NCI-H82 treated with DMSO at 0.1 percent for 48 hours (cell line): ENCODE data around the gene EXOC4.

Experiments
- DNase-seq: peaks from one replicate; lab custom pipeline; 2025; ENCODE audit not compliant: unreplicated experiment; lab: John Stamatoyannopoulos, UW

Gene EXOC4

DNA sequence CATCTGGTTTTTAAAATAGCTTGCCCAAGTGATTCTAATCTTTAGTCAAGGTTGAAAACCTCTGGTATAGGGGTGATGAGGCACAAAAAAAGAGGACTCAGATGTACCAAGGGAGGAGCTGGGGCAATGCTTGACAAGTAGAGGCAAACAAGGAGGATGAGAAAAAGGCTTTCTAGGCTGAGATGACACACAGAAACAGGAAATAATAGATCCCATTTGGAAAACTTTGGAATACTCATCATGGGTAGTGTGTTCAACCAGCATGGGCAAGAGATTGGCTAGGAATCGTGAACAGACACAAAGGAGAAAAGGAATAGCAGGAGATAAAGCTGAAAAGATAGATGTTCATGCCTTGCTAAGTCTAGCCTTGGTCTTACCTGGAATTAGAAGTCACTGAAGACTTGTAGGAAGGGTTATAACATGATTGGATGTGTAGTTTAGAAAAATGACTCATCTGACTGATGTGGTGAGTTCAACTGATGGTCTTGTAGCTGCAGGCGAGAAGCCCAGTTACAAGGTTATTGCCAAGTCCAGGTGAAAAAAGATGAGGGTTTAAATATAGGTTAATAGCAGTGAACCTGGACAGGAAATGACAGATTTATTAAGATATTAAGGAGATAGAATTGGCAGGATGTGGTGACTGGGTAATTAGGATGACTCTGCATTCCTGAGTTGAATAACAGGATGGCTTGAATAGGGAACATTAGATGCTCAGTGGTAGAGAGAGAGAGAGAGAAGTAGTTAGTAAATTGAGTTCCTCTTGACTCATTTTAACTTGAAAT, 660.2 kb downstream of the EXOC4 start:
- no peak for DNase-seq

GRCh38 chr7:133916621-133917020, 663.7 kb downstream of the EXOC4 start:
- DNase-seq: no peak

DNA sequence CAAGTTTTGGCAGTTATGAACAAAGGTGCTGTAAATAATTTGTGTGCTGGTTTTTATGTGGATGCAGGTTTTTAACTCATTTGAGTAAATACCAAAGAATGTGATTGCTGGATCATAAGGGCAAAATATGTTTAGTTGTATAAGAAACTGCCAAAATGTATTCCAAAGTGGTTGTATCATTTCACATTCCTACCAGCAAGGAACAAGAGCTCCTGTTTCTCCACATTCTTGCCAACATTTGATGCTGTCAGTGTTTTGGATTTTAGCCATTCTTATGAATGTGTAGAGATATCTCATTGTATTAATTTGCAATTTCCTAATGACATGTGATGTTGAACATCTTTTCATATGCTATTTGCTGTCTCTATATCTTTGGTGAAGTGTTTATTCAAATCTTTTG, 666.9 kb downstream of the EXOC4 start:
- DNase-seq: no peak

- no peak for DNase-seq
Observed at GRCh38 chr7:133921635-133922182, 668.8 kb downstream of the EXOC4 start.

- DNase-seq: no peak
Observed at GRCh38 chr7:133923974-133924373, 671.1 kb downstream of the EXOC4 start.

GRCh38 chr7:133931053-133931452, 678.2 kb downstream of the EXOC4 start:
- no peak for DNase-seq

GRCh38 chr7:133932591-133932990, 679.7 kb downstream of the EXOC4 start:
- no peak for DNase-seq

DNA sequence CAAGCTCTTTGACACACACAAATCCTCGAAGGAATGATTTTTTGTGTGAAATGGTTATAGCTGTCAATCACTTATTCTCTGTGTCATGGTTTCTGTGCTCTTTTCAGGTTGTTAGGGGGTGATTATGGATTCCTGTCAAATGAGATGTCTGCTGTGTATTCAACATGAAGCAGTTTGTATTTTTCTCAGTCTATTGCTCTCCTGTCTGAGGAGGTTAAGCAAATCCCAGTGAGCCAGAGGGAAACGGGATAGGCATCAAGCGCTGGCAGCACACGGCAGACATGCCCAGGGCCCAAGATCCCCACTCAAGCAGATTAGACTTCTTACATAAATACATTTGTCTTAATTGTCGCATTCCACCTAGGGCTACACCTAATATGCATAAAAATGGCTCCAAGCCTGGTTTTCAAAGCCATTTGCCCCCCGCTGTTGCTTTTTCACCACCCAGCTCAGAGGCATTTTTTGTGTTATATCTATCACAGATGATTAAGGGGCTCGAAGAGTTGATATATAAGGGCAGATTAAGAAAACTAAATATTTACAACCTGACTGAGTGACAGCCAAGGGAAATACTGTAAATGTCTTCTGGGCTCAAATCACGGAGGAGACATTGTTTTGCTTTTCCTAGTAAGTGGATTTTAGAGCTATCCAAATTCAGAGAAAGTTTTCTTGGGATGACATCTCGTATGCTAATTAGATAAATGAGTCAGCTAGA, 681.5 kb downstream of the EXOC4 start:
- no peak for DNase-seq

GRCh38 chr7:133934977-133935330, 682.1 kb downstream of the EXOC4 start:
- no peak for DNase-seq

GRCh38 chr7:133936074-133936473, 683.2 kb downstream of the EXOC4 start:
- no peak for DNase-seq

DNA sequence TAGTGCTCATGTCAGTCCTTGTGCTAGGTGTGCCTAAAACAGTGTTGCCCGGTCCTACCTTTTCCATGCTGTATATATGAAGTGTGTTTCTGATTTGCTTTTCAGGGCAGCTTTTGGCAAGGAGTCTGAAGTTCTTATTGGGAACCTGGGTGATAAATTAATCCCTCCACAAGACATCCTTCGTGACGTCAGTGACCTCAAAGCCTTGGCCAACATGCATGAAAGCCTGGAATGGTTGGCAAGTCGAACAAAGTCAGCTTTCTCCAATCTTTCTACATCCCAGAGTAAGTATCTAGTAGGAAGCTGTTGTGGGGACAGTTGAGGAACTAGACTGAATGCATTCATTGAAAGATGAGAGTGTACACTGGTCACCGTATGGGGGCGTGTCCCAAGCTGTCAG, 684.9 kb downstream of the EXOC4 start:
- no peak for DNase-seq

- peak; percentile 62 for DNase-seq
Observed at GRCh38 chr7:133940368-133940767, 687.5 kb downstream of the EXOC4 start.

DNA sequence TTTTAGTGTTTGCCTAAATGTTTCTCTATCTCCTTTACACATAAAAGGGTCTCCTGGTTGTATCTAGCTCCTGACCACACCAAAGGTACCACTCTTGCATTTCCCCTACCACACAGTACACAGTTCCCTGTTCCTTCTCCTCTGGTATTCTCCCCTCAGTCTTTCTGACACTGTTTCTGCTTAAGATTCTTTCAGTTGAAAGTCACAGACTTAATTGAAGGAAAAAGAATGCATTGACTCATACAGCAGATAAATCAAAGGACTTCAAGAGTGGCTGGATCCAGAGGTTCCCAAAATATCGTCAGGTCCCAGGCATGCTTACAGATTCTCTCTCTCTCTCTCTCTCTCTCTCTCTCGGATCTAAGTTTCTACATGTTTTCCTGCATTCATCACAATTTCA, 688.6 kb downstream of the EXOC4 start:
- no peak for DNase-seq

DNA sequence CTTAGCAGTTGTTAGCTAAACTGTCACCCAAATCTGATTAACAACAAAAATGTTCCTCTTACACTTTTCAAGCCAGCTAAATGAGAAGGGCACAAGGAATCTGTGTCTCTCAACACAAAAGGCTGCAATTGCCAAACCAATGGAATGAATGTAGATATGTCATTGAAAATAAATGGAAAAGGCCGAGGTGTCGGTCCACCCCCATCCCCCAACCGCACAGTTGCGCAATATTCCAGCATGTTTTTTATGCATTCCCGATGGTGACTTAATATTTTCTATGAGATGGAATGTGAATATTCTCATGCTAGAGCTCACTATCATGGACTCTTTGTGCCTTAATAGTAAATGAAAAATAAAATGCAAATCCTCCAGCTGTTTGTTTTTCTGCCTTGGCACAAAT, 692.6 kb downstream of the EXOC4 start:
- DNase-seq: no peak

- no peak for DNase-seq
Observed at GRCh38 chr7:133947458-133948254, 694.8 kb downstream of the EXOC4 start.

DNA sequence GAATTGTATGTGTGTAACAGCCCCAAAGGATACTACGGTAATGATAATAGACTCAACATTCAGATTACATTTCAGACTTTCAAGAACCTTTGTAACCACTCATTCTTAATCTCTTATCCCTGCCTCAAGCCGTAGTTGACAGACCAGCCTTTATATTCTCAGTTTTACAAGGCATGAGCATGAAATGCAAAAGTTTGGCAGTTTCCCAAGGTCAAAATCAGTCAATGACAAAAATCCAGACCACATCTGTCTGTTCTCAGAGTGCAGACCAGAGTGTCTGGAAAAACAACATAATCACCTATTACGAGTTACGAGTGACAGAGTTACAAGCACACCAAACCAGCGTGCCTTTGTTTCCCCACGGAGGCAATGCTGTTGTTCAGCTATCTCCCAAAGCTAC, 695.7 kb downstream of the EXOC4 start:
- no peak for DNase-seq

GRCh38 chr7:133950855-133951254, 698.0 kb downstream of the EXOC4 start:
- no peak for DNase-seq

GRCh38 chr7:133955208-133955607, 702.3 kb downstream of the EXOC4 start:
- DNase-seq: no peak

DNA sequence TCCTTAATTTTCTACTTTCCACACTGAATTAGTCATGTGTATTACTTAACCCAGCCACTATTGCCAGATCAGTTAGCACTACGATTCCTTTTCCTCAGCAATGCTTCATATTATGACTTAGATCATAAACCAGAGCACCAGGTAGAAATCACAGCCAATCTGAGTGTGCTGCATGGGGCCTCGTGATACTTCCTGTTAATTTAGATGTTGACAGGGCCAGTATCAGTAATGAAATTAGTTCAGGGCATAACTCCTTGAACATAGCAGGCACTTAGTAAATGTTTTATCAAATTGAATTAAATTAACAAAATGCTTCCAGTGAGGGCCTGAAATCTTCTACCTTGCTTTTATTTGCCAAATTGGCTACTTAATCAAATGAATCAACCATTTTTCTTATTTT, 705.0 kb downstream of the EXOC4 start:
- DNase-seq: no peak

DNA sequence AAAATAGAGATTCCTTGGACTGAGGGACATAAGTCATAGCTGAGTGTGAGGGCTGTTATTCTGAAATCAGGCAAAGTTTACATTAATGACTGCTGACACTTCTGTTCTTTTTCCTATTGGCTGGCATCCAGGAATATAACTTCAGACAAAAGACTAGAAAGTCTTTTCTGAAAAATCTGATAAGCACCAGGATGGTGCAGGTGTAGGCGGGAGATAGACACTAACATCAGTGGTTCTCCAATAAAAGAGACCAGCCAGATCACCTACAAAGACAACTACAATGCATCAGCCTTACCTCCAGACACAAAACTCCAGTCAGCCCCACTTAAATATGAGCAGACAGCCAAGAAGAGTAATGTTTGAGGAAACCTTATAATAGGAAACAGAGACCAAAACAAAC, 705.9 kb downstream of the EXOC4 start:
- no peak for DNase-seq

DNA sequence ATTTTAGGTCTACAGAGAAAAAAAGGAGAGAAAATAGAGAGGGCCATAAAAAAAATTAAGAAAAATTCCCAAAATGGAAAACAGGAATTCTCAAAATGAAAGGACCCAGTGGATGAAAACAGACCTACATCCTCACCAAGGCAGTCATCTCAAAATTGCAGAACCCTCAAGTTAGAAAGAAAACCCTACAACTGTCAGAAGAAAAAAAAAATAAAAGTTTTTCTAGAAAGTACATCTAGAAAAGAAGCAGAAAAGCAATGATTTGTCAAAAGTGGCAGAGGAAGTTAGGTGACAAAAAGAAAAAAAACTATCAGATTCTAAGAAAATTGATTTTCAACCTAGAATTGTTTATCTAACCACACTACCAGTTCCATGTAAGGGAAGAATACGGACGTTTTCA, 706.6 kb downstream of the EXOC4 start:
- DNase-seq: no peak

GRCh38 chr7:133961724-133962123, 708.8 kb downstream of the EXOC4 start:
- no peak for DNase-seq
